H1 (cell line): Measurements from ENCODE around the gene FMNL2.

Experiments used
- POLR2AphosphoS5 ChIP-seq: IDR thresholded peaks from 2 replicates; pipeline ENCODE4 v1.6.1; 2011; ENCODE audit warnings: low read depth, low read length
- SIN3A ChIP-seq, 2 experiments: IDR thresholded peaks in 1 of 2; conservative IDR thresholded peaks in 1 of 2; 2 replicates each; pipeline ENCODE4 v1.6.1; 2011 to 2012; ENCODE audit warnings: low read length in 2 of 2, improper control_type of control experiment in 1 of 2, low read depth in 1 of 2, mild to moderate bottlenecking in 1 of 2
- TF ChIP-seq, protein P1 (sequence below), 3 experiments: IDR thresholded peaks; 1 replicate in 2 of 3; 2 replicates in 1 of 3; pipeline versions ENCODE4 v1.5.1 to v1.6.1; 2011; ENCODE audit warnings: low read length in 3 of 3, mild to moderate bottlenecking in 3 of 3, inconsistent platforms in 2 of 3, low read depth in 1 of 3, moderate library complexity in 1 of 3; ENCODE audit not compliant: insufficient read depth in 1 of 3; ENCODE audit errors: control extremely low read depth in 1 of 3

DNA sequence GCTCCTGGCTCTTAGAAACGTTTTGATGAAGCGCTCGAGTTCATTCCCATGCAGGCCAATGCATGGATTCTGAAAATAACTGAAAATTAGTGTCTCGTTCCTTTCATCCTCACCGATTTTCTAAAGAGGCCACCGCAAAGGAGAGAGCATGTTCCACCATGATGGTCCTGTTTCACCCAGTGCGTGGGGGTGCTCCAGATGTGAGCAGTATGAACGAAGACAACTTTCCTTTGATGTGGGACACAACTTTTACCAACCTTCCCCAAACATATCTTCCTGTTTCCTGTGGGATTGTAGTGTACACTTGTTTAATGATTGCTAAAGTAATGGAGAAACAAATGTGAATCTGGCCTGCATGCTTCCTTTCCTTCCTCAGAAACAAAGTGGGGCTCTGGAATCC, 267.8 kb downstream of the FMNL2 start:
- TF ChIP-seq, protein P1, sequence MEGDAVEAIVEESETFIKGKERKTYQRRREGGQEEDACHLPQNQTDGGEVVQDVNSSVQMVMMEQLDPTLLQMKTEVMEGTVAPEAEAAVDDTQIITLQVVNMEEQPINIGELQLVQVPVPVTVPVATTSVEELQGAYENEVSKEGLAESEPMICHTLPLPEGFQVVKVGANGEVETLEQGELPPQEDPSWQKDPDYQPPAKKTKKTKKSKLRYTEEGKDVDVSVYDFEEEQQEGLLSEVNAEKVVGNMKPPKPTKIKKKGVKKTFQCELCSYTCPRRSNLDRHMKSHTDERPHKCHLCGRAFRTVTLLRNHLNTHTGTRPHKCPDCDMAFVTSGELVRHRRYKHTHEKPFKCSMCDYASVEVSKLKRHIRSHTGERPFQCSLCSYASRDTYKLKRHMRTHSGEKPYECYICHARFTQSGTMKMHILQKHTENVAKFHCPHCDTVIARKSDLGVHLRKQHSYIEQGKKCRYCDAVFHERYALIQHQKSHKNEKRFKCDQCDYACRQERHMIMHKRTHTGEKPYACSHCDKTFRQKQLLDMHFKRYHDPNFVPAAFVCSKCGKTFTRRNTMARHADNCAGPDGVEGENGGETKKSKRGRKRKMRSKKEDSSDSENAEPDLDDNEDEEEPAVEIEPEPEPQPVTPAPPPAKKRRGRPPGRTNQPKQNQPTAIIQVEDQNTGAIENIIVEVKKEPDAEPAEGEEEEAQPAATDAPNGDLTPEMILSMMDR (IDR thresholded peaks at IDR 0.05; ENCODE audit: control extremely low read depth in 1 of 3, insufficient read depth in 1 of 3, low read depth in 1 of 3, low read length in 3 of 3), result no peak
- TF ChIP-seq POLR2AphosphoS5 (no peak), SIN3A (conservative IDR thresholded peaks at IDR 0.05 in 1 of 2, IDR thresholded peaks at IDR 0.05 in 1 of 2; ENCODE audit: low read depth in 1 of 2, low read length in 2 of 2) (no peak)
